Activated CD4-positive, alpha-beta T cell treated with anti-CD3 and anti-CD28 coated beads, Interleukin-2, amount 50 U/mL, for 16 hours (primary cell): ENCODE measurements around the gene HDAC4.

Experiments used
- DNase-seq: peaks from one replicate; pipeline ENCODE4 v3.0.0-alpha.2; 2020

HDAC4 gene

DNA sequence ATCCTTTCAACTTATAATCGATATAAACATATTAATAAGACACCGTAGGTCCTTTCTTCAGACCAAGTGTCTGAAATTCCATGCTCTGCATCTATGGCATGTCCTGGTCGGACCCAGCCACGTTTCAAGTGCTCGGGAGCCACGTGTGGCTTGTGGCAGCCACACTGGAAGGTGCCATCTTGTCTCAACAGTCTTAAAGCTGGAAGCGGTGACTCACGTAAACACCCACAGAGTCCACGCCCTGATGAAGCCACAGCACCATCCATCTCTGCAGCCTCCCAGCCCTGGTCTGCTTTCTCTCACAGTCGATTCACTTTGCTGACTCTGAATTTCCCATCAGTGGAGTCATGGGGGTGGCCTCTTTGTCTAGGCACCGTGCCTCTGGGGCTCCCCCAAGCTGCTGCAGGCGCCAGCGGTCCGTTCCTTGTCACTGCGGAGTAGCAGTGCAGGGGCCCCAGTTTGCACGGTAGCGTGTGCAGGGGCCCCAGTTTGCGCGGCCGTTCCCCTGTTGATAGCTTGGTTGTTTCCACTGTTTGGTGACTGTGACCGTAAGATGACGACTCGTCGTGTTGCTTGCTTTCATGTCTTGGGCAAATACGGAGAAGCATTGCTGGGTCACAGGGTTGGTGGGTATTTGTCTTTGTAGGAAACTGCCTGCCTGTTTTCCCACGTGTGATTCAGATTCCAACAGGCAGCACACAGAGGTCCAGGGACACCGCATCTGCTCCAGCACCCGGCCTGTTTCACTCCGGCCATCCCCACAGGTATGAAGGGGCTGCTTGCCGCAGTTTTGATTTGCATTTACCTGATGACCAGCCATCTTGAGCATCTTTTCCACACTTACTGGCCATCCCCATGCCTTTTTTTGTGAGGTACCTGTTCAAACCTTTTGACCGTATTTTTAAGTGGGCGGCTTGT lies 240.3 kb downstream of the HDAC4 start:
- DNase-seq = no peak

- no peak for DNase-seq
These were observed 241.3 kb downstream of the HDAC4 start for GRCh38 chr2:239159476-239159911.

- no peak for DNase-seq
These were observed 242.0 kb downstream of the HDAC4 start for GRCh38 chr2:239158641-239159475.

DNA sequence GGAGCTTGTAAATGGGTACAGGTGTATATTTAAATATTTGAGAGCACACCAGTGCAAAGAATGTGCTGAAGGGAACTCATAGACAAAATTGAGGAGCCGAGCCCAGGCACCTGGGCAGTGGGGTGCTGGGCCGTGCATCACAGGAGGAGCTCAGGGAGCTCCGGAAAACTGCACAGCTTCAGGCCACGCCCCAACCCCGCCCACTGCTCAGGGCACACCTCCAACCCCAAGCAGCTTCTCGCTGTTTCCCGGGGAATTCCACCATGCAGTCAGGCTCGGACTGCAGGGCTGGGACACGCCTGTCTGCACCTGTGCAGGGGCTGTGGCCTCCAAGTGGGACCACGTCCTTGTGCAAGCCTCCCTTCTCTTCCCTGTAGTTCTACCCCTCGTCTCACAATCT lies 243.0 kb downstream of the HDAC4 start:
- DNase-seq = no peak

- no peak for DNase-seq
These were observed 243.6 kb downstream of the HDAC4 start for GRCh38 chr2:239157269-239157668.

DNA sequence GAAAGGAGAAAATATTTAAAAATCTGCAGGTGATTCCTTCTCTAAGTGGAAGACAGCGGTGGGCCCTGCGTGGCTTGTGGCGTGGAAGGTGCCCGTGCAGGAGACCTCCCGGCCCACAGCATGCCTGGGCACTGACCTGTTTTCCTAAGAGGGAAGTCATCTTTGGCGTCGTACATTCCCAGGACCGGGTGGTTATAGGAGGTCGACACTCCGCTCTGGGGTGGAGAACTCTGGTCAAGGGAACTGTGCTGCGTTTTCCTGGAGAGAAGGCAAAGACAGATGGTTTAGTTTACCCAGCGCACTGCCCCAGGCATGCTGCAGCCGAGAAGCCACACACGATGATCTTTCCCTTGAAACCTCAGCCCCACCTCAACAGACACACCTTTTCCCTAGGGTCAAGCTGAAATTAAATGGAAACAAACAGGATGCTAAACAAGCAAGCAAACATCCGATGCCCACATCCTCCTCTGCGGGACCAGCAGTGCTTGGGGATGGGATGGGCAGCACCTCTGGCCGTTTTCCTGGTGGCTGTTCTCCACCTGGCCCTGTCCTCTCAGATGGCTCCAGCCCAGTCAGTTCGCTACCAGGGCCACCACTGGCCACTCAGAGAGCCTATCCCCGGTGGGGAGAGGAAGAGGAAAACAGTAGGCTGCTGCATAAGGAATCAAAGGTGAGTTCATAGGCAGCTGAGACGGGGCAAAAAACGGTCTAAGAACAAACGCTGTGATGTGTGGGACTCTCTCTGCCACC lies 244.1 kb downstream of the HDAC4 start:
- DNase-seq = no peak

GRCh38 chr2:239155806-239156480 lies 244.9 kb downstream of the HDAC4 start:
- no peak for DNase-seq

DNA sequence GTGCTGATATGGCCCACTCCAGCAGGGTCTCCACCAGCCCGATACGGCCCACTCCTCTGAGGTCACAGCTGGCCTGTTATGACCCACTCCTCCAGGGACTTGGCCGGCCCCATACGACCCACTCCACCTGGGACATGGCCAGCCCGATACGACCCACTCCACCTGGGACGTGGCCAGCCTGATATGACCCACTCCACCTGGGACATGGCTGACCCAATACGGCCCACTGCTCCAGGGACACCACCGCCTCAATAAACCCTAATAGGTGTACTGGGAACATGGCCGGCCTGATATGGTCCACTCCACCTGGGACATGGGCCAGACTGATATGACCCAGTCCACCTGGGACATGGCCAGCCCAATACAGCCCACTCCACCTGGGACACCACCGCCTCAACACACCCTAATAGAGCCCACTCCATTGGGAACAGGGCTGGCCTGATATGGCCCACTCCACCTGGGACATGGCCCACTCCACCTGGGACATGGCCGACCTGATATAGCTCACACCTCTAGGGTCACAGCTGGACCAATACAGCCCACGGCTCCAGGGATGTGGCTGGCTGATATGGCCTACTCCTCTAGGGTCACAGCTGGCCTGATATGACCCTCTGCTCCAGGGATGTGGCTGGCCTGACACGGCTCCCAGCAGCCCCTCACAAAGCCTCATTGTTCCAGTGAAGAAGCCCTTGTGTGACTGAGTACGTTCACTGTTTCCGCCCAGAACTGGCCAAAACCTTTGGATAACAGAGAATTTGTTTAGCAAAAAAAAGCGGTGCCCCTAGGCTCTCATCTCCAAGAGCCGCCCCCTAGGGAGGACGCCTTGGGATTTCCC lies 245.6 kb downstream of the HDAC4 start:
- DNase-seq = no peak

- DNase-seq = no peak
These were observed 246.8 kb downstream of the HDAC4 start for GRCh38 chr2:239153806-239154591.

- DNase-seq = no peak
These were observed 247.9 kb downstream of the HDAC4 start for GRCh38 chr2:239152916-239153305.

GRCh38 chr2:239152239-239152915 lies 248.4 kb downstream of the HDAC4 start:
- no peak for DNase-seq

GRCh38 chr2:239151201-239152131 lies 249.4 kb downstream of the HDAC4 start:
- DNase-seq = no peak

- no peak for DNase-seq
These were observed 250.5 kb downstream of the HDAC4 start for GRCh38 chr2:239150125-239151011.

GRCh38 chr2:239149501-239149900 lies 251.3 kb downstream of the HDAC4 start:
- DNase-seq = no peak

- DNase-seq = no peak
These were observed 252.2 kb downstream of the HDAC4 start for GRCh38 chr2:239148495-239149200.

DNA sequence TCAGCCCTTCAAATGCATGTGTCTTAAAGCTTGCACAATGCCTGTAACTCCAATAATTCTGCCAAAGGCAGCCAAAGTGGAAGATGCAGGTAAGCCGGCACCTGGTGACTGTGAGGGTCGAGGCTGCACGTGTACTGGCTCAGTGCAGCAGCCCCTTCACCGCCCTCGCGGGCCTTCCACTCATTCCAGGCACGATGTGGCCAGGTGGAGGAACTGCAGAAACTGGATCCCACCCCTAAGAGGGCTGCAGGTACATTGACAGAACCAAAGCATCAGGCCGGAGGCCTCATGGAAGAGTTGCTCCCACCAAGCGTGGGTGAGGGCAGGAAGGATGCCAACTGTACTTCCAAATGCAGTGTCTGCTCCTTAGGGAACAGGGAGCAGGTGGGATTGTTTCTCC lies 253.4 kb downstream of the HDAC4 start:
- no peak for DNase-seq

- no peak for DNase-seq
These were observed 254.1 kb downstream of the HDAC4 start for GRCh38 chr2:239146741-239147181.
